ENCODE data around the gene THADA.

Gene THADA

DNA sequence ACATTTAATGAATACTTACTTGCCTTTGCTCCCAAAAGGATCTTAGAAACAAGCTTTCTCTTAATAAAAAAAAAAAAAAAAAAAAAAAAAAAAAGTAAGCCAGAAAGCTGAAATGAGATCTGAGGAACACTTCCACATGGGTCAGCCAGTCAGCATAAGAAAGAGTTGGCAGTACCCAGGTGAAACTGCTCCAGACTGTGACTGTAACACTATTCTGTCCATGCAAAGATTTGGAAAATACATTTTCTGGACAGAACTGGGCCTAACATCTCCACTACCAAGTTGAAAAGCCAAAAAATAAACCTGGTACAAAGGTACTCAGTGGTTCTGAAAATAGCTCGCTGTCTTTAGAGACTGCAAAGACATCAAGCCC is 135.7 kb downstream of the THADA start:
- no peak overlapping the region for H3K4me2 ChIP-seq
- H3K4me3 ChIP-seq: no peak overlapping the region
- no peak overlapping the region for H3K9ac ChIP-seq
- no peaks in the 10 kb centered on the region for H3K9me3 ChIP-seq
- no peaks in the 10 kb centered on the region for H4K20me1 ChIP-seq
- H3K27ac ChIP-seq: no peak overlapping the region
- no peaks in the 10 kb centered on the region for H3K36me3 ChIP-seq
- no peak for TF ChIP-seq Cebpa-rat (IDR thresholded peaks at IDR 0.05)
- no peaks in the 10 kb centered on the region for H3K4me1 ChIP-seq
- no peaks in the 10 kb centered on the region for H3K27me3 ChIP-seq

DNA sequence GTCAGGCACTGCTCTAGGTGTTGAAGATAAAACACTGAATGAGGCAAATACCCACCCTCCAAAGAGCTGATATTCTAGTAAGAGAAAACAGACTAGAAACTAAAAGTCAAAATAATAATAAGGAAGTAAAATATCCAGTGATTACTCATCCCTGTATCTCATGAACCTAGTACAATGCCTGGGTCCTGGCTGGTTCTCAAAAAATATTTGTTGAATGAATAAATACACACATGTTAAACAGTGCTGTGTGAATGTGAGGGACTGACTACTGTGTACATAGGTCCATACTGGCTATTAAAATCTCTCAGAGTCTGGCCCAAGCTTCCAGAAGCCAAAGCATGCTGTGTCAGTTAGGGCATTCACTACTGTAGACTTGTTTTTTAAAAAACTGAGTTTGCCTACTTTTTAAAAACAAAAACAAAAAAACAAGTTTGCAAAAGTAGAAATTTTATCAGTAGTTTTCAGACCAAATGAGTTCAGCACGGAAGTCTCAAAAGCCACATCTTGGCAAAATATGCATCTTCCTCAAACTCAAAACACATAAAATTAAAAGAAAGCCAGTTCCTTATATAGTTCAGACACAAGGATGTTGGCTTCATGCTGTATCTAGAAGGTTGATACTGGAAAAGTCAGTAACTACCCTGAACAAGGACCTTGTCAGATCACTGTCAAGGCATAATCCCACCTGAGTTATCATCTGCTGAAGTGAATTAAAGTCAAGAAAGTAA is 136.2 kb downstream of the THADA start:
- H3K4me1 ChIP-seq: no peaks in the 10 kb centered on the region
- no peaks in the 10 kb centered on the region for H3K27me3 ChIP-seq
- no peaks in the 10 kb centered on the region for H4K20me1 ChIP-seq
- no peak for TF ChIP-seq Cebpa-rat (IDR thresholded peaks at IDR 0.05)
- no peak overlapping the region for H3K4me2 ChIP-seq
- H3K9ac ChIP-seq: no peak overlapping the region
- H3K4me3 ChIP-seq: no peak overlapping the region
- H3K9me3 ChIP-seq: no peaks in the 10 kb centered on the region
- no peak overlapping the region for H3K27ac ChIP-seq
- no peaks in the 10 kb centered on the region for H3K36me3 ChIP-seq

DNA sequence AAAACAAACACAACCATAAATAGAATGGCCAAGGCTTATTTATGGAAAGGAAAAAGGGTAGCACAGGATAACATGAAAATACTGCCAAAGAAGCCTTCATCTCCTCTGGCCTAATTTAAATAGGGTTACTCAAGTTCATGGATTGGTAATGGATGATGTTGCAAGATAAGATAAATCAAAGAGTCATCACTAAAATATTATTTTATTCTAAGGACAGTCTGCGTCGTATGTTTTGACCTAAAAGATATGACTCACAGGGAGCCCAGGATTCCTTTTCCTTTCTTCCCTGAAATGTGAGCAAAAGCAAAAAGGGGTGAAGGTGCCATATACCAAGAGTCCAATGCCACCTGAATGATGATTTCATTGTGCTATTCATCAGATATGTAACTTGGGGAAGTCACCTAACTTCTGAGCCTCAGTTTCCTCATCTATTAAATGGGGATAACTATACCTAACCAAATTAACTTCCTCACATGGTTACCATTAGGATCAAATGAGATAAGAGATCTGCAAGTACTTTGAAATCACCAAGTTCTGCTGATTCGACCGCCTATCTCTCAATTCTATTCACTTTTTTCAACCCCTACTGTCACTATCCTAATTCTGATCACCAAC is 137.7 kb downstream of the THADA start:
- TF ChIP-seq Cebpa-rat (IDR thresholded peaks at IDR 0.05): no peak
- Histone ChIP-seq H3K36me3 (no peaks in the 10 kb centered on the region), H3K27me3 (no peaks in the 10 kb centered on the region), H3K9me3 (no peaks in the 10 kb centered on the region), H3K9ac (no peak overlapping the region), H3K4me1 (no peaks in the 10 kb centered on the region), H3K27ac (no peak overlapping the region), H4K20me1 (no peaks in the 10 kb centered on the region), H3K4me3 (no peak overlapping the region), H3K4me2 (no peak overlapping the region)

DNA sequence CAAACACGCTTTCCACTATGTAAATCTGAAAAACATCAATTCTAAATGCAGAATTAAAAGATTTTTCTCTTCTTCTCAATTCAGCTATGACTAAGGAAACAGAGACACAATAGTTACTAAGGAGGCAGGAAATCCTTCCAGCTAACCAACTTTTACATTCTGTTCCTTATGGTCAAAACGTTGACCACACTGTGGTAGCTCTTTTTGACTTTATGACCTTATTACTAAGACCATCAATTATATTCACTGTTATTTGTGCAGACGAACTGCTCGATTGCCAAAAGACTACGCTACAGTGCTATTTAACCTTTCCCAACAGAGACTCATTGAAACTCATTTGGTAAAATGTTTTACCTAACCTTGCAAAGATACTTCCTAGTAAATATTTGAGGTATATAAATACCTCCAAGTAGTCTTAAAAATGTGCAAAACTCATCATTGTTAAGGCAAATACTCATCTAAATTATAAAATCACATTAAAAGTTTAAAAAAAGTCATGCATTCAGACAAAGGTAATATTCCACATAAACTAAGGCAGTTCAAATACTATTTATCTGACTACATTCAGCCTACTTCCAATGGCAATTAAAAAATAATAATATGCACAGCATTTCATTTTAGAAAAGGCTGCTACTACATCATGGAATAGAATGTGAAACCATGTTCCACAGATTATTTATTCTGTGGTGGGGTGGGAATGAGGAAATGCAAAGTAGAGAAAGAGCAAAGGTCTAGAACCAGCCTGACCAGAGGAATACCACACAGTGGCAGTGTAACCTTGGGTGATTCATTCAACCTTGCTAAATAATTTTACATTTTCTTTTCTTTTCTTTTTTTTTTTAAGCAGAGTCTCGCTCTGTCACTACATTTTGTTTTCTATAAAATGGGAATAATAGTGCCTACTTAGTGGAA is 139.9 kb downstream of the THADA start:
- Histone ChIP-seq H4K20me1 (no peaks in the 10 kb centered on the region), H3K4me3 (no peak overlapping the region), H3K9me3 (peaks cover 5% of the 10 kb centered on the region; the same call in 1 of the 2 replicates), H3K27me3 (no peaks in the 10 kb centered on the region), H3K36me3 (peaks cover 10% of the 10 kb centered on the region), H3K4me2 (no peak overlapping the region), H3K9ac (no peak overlapping the region), H3K4me1 (no peaks in the 10 kb centered on the region), H3K27ac (no peak overlapping the region)
- no peak for TF ChIP-seq Cebpa-rat (IDR thresholded peaks at IDR 0.05)

DNA sequence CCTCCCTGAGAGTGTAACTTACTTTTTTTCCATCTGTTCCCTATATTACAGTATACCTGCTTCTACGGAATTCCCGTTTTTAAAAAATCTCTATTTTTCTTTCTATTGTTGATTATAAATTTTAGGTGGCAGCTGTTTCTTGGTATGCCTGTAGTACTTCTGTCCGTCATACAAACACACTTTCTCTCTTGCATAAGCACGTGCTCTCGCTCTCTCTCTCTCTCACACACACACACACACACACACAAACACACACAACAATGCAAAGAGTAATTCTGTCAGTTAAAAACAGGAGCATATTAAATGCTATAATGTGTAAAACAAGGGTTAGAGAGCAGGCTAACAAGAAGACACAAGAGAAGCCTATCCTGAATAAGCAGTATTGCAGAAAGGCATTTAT is 140.5 kb downstream of the THADA start:
- H3K9ac ChIP-seq: no peak overlapping the region
- TF ChIP-seq Cebpa-rat (IDR thresholded peaks at IDR 0.05): no peak
- H4K20me1 ChIP-seq: no peaks in the 10 kb centered on the region
- peaks cover 11% of the 10 kb centered on the region for H3K36me3 ChIP-seq
- no peak overlapping the region for H3K4me3 ChIP-seq
- H3K4me1 ChIP-seq: no peaks in the 10 kb centered on the region
- no peak overlapping the region for H3K27ac ChIP-seq
- H3K9me3 ChIP-seq: peaks cover 12% of the 10 kb centered on the region; the same call in 1 of the 2 replicates
- H3K27me3 ChIP-seq: no peaks in the 10 kb centered on the region
- no peak overlapping the region for H3K4me2 ChIP-seq

DNA sequence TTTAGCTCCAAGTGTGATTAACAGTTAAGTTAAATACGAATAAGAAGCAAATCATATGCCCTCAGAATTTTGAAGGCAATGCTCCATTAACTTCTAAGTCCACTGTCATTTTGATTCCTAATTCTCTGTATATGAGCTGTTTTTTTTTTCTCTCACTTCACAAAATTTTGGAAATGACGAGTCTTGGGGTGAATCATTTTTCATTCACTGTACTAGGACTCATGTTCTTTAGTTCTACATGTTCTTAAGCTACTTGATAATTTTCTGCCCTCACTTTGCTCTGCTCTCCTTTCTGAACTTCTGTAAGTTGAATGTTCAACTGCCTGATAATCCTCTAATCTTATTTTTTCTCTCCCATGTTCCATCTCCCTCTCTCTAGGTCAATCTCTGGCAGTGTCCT is 141.0 kb downstream of the THADA start:
- H3K4me3 ChIP-seq: no peak overlapping the region
- TF ChIP-seq Cebpa-rat (IDR thresholded peaks at IDR 0.05): no peak
- H3K4me1 ChIP-seq: no peaks in the 10 kb centered on the region
- H3K9ac ChIP-seq: no peak overlapping the region
- H4K20me1 ChIP-seq: no peaks in the 10 kb centered on the region
- H3K27ac ChIP-seq: no peak overlapping the region
- peaks cover 11% of the 10 kb centered on the region for H3K36me3 ChIP-seq
- peaks cover 13% of the 10 kb centered on the region; the same call in 1 of the 2 replicates for H3K9me3 ChIP-seq
- no peak overlapping the region for H3K4me2 ChIP-seq
- no peaks in the 10 kb centered on the region for H3K27me3 ChIP-seq

DNA sequence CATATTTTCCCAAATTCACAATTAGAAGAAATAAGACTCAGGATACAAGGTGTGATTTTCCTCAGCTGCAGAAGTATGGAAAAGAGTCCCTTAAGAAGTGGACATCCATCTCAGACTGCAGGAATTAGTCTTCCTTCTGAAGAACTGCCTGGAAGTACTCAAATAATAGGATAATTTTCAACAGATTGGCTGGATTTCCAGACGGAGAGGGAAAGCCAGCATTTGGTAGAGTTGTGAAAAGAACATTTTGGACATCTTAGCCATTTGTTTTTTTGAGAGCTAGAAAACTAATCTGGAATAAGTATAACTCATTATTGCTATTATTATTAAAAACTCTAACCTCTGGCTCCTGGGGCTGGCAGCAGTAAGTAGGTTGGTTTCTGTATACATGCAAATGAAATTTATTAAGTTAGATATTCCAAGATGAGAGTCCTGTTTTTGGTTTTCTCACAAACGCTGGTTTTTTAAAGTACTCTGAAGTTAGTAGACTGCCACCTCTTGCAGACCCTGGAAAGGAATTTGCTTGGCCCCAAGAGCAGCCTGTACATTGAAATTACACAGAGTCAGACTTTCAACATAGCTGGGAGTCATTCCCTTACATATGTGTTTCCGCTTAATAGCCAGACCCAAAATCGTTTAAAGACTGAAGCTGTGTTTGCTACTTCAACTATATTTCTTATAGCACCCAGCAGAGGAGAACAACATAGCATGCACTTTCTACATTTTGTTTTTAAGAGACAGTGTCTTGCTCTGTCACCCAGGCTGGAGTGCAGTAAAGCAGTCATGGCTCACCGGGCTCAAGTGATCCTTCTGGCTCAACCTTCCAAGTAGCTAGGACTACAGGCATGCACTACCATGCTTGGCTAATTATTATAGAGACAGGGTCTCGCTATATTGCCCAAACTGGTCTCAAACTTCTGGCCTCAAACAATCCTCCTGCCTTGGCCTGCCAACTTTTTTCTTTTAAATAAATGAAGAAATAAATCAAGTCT is 142.4 kb downstream of the THADA start:
- no peak for TF ChIP-seq Cebpa-rat (IDR thresholded peaks at IDR 0.05)
- no peak overlapping the region for H3K4me2 ChIP-seq
- no peaks in the 10 kb centered on the region for H3K27me3 ChIP-seq
- peaks cover 13% of the 10 kb centered on the region; the same call in 1 of the 2 replicates for H3K9me3 ChIP-seq
- no peaks in the 10 kb centered on the region for H4K20me1 ChIP-seq
- no peak overlapping the region for H3K27ac ChIP-seq
- no peaks in the 10 kb centered on the region for H3K4me1 ChIP-seq
- H3K4me3 ChIP-seq: no peak overlapping the region
- H3K36me3 ChIP-seq: peaks cover 16% of the 10 kb centered on the region
- H3K9ac ChIP-seq: no peak overlapping the region

DNA sequence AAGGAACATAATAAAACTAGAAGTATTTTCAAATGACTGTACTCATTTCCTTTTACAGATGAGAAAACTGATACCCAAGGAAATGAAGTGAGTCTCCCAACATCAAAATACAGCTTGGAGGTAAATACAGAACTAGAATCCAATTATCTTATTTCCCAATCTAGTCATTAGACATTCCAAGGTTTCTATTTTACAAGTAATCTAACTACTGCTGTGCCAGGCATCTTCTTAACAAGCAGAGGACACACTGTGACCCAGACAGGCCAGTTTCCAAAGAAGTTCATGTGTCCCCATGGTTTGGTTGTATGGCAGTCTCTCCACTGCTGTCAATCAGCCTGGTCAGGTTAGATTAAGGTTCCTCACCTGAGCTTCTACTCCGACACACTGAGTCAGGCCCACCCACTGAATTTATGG is 143.5 kb downstream of the THADA start:
- TF ChIP-seq Cebpa-rat (IDR thresholded peaks at IDR 0.05): no peak
- peaks cover 17% of the 10 kb centered on the region for H3K36me3 ChIP-seq
- peaks cover 13% of the 10 kb centered on the region; the same call in 1 of the 2 replicates for H3K9me3 ChIP-seq
- H3K4me3 ChIP-seq: no peak overlapping the region
- H3K27ac ChIP-seq: no peak overlapping the region
- H4K20me1 ChIP-seq: no peaks in the 10 kb centered on the region
- no peak overlapping the region for H3K4me2 ChIP-seq
- H3K9ac ChIP-seq: no peak overlapping the region
- no peaks in the 10 kb centered on the region for H3K4me1 ChIP-seq
- H3K27me3 ChIP-seq: no peaks in the 10 kb centered on the region

DNA sequence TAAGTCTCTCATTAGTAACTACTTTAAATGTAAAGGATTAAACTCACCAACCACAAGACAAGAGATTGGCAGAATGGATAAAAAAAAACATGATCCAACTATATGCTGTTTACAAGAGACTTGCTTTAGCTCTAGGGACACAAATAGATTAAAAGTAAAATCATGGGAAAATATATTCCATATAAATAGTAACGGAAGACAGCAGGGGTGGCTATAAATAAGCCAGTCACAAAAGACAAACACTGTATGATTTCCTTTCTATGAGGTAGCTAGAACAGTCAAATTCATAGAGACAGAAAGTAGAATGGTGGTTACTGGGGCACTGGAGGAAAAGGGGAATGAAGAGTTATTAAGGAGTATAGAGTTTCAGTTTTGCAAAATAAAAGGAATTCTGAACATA is 145.2 kb downstream of the THADA start:
- no peaks in the 10 kb centered on the region for H3K27me3 ChIP-seq
- no peak overlapping the region for H3K4me3 ChIP-seq
- H3K4me2 ChIP-seq: no peak overlapping the region
- H3K4me1 ChIP-seq: peaks cover 1% of the 10 kb centered on the region; the same call in 1 of the 2 replicates
- peaks cover 34% of the 10 kb centered on the region for H3K36me3 ChIP-seq
- no peak overlapping the region for H3K9ac ChIP-seq
- H3K27ac ChIP-seq: no peak overlapping the region
- no peak for TF ChIP-seq Cebpa-rat (IDR thresholded peaks at IDR 0.05)
- peaks cover 13% of the 10 kb centered on the region; the same call in 1 of the 2 replicates for H3K9me3 ChIP-seq
- H4K20me1 ChIP-seq: no peaks in the 10 kb centered on the region

Measured in BLaER1 (cell line).